Stimulated activated CD4-positive, alpha-beta T cell treated with anti-CD3 and anti-CD28 coated beads, Interleukin-2, amount 100 ng/mL, for 48 hours (primary cell): ENCODE results near the gene TRIM67.

Experiments used
- DNase-seq, 2 donors: peaks; one replicate each; pipeline ENCODE4 v3.0.0-alpha.2; 2020

TRIM67 gene

GRCh38 chr1:231185391-231185790, 23.5 kb downstream of the TRIM67 start:
- DNase-seq, result no peak

GRCh38 chr1:231186356-231187115, 24.7 kb downstream of the TRIM67 start:
- DNase-seq, result no peak

GRCh38 chr1:231187571-231187970, 25.7 kb downstream of the TRIM67 start:
- DNase-seq, result no peak

- no peak for DNase-seq
Measured at GRCh38 chr1:231188072-231188471, 26.2 kb downstream of the TRIM67 start.

GRCh38 chr1:231188768-231189167, 26.9 kb downstream of the TRIM67 start:
- DNase-seq, result no peak

GRCh38 chr1:231189683-231190270, 27.9 kb downstream of the TRIM67 start:
- no peak for DNase-seq

- no peak for DNase-seq
Measured at GRCh38 chr1:231190456-231190855, 28.6 kb downstream of the TRIM67 start.

- no peak for DNase-seq
Measured at GRCh38 chr1:231192620-231193163, 30.8 kb downstream of the TRIM67 start.

- DNase-seq, result no peak
Measured at GRCh38 chr1:231193710-231194340, 32.0 kb downstream of the TRIM67 start.

GRCh38 chr1:231194476-231194842, 32.6 kb downstream of the TRIM67 start:
- no peak for DNase-seq

- no peak for DNase-seq
Measured at GRCh38 chr1:231194843-231195516, 33.1 kb downstream of the TRIM67 start.

GRCh38 chr1:231196307-231196706, 34.4 kb downstream of the TRIM67 start:
- DNase-seq, result no peak

- no peak for DNase-seq
Measured at GRCh38 chr1:231196728-231197127, 34.9 kb downstream of the TRIM67 start.

- no peak for DNase-seq
Measured at GRCh38 chr1:231199868-231200267, 38.0 kb downstream of the TRIM67 start.

- no peak for DNase-seq
Measured at GRCh38 chr1:231200388-231201031, 38.7 kb downstream of the TRIM67 start.

GRCh38 chr1:231201375-231201978, 39.6 kb downstream of the TRIM67 start:
- DNase-seq, result no peak

GRCh38 chr1:231201979-231202633, 40.2 kb downstream of the TRIM67 start:
- no peak for DNase-seq

GRCh38 chr1:231203259-231204057, 41.6 kb downstream of the TRIM67 start:
- no peak for DNase-seq

GRCh38 chr1:231206856-231207255, 45.0 kb downstream of the TRIM67 start:
- DNase-seq, result no peak

GRCh38 chr1:231207437-231207836, 45.6 kb downstream of the TRIM67 start:
- DNase-seq, result no peak

GRCh38 chr1:231208980-231209379, 47.1 kb downstream of the TRIM67 start:
- no peak for DNase-seq
